Activated CD4-positive, alpha-beta memory T cell treated with anti-CD3 and anti-CD28 coated beads for 36 hours (primary cell): ENCODE results near the gene CCDC43. TPM values are rescaled to one million over a fixed set of nuclear protein-coding genes. Genes with fewer than 3 reads are reported as not detected.
"Not testable (repeated sequence)": the region's sequence is repeated elsewhere in the genome, so short reads cannot be mapped to it uniquely, and the experiment has no call there.

Source experiments
- CTCF ChIA-PET: fragments of 350-600 bp; sonication (Branson Sonifier 250); formaldehyde crosslinking; loops from one replicate; lab custom pipeline; 2021; ENCODE audit warnings: antibody characterized with exemption, inconsistent platforms; lab: Charles Lee
- POLR2A ChIA-PET: fragments of 350-600 bp; sonication (Branson Sonifier 250); formaldehyde crosslinking; loops from one replicate; lab custom pipeline; 2021; ENCODE audit warnings: antibody characterized with exemption; lab: Charles Lee
- DNase-seq: peaks from one replicate; pipeline ENCODE4 v3.0.0-alpha.2; 2020
- H3K27ac Mint-ChIP-seq: one replicate; pipeline ENCODE4 v1.8.0; 2021; ENCODE audit warnings: mixed read lengths
- H3K27me3 Mint-ChIP-seq: one replicate; pipeline ENCODE4 v1.8.0; 2021; ENCODE audit warnings: mixed read lengths
- H3K36me3 Mint-ChIP-seq: one replicate; pipeline ENCODE4 v1.8.0; 2021; ENCODE audit warnings: mixed read lengths
- H3K4me1 Mint-ChIP-seq: one replicate; pipeline ENCODE4 v1.8.0; 2021; ENCODE audit warnings: low read depth, mixed read lengths
- H3K4me3 Mint-ChIP-seq: one replicate; pipeline ENCODE4 v1.8.0; 2021; ENCODE audit warnings: mild to moderate bottlenecking, mixed read lengths
- H3K9me3 Mint-ChIP-seq: one replicate; pipeline ENCODE4 v1.8.0; 2021; ENCODE audit warnings: mixed read lengths
- intact Hi-C: fragments of 100-400 bp; cut with micrococcal nuclease; formaldehyde crosslinking; loops from one replicate; pipeline ENCODE4 v1.15.1; 2023
- total RNA-seq, 2 experiments: library from RNA; stranded (reverse); gene quantifications; one replicate each; pipeline ENCODE4 v1.2.3, GENCODE V29; 2021

The CCDC43 gene, protein sequence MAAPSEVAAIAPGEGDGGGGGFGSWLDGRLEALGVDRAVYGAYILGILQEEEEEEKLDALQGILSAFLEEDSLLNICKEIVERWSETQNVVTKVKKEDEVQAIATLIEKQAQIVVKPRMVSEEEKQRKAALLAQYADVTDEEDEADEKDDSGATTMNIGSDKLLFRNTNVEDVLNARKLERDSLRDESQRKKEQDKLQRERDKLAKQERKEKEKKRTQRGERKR
- total RNA-seq = 10 to 100 TPM; 26.4 to 27.7 TPM

DNA sequence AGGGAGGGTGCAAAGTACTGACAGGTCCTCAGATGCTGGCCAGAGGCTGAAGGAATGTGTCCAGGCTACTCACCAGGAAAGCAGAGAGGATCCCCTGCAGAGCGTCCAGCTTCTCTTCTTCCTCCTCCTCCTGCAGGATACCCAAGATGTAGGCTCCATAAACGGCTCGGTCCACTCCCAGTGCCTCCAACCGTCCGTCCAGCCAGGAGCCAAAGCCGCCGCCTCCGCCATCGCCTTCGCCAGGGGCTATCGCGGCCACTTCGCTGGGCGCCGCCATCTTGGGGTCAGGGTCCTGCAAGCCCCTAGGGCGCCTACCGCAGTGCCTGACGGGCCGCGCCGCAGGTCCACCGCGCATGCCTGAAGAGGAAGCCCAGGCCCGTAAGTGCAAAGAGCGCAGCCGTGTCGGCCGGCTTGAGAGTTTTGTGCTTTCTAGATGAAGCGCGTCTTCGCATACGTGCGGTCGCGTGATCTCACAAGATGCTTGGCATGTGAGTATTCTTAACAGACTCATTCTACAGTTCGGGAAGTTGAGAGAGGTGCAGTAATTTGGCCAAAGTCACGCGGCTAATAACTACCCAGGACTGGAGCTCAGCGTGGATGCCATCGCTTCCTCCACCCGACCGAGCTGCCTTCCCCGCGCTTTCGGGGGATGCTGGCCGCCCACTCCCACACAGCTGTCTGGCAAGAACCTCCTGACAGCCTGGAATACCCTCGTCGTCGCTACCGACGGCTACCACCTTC, at the start of gene CCDC43:
Gene CCDC43, minus strand, starts transcription at position 300 of the 741 bp plus-strand sequence. Its CDS starts 23 bp downstream, at position 277.
- H3K27ac Mint-ChIP-seq = peak within 1 kb of the TSS; percentile 91
- H3K4me1 Mint-ChIP-seq = peaks cover 28% of the 10 kb centered on the region
- no peaks in the 10 kb centered on the region for H3K27me3 Mint-ChIP-seq
- intact Hi-C loops = loop anchor here (1.0 kb wide), 1 partner anchor 19 kb away; the partner anchor contains the start of gene DBF4B
- H3K36me3 Mint-ChIP-seq = peaks cover 2% of the 10 kb centered on the region
- CTCF ChIA-PET = interaction anchor here (1.1 to 2.9 kb wide), 2 partner anchors 19 to 156 kb away, joined by 3 to 10 read pairs; partner anchors contain the start of gene DBF4B
- peak; percentile 95 for DNase-seq
- peak within 1 kb of the TSS; percentile 99 for H3K4me3 Mint-ChIP-seq
- no peaks in the 10 kb centered on the region for H3K9me3 Mint-ChIP-seq
- POLR2A ChIA-PET = interaction anchor here (0.8 to 2.0 kb wide), 3 partner anchors 19 to 209 kb away, joined by 3 to 8 read pairs (median 4); partner anchors contain the start of genes DBF4B, EFTUD2 and GPATCH8

DNA sequence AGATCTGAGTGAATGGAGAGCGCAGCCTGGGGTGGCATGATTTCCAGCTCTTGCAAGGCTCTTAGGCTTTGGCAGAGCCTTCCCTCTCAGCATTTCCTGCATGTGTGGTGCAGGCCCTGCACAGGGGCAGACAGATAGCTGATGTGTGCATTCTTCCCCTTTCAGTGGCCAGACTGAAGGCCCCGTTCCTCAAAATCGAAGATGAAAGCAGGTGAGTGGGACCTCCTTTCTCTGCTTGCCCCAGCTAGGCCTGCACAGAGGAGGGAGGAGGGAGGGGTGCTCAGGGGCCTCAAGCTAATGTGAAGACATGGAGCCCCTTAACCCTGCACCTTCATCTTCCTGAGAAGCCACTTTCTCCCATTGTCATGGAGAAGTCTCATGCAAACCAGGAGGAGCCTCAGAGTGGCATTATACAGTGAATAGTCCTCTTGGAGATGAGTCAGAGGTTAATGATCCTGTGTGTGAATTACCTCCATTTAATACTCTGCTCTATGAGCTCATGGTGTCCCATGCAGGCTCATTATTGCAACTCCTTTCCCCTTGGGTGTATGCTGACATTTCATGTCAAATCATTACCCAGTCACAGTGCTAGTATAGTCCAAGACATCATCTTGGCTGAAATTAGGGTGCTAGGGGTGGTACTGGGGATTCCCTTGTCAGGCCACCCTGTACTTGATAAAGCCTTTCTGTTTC, 48.8 kb upstream of the CCDC43 start:
- Mint-ChIP-seq H3K9me3 (no peaks in the 10 kb centered on the region), H3K36me3 (peaks cover 7% of the 10 kb centered on the region), H3K27ac (no peak overlapping the region), H3K4me3 (no peak overlapping the region), H3K4me1 (no peaks in the 10 kb centered on the region), H3K27me3 (no peaks in the 10 kb centered on the region)
- CTCF ChIA-PET = interaction anchor here (1.4 kb wide), 1 partner anchor 204 kb away, joined by 3 read pairs; no protein-coding TSS in a partner anchor
- POLR2A ChIA-PET = no interaction called here
- no peak for DNase-seq
- intact Hi-C loops = no loop called here

DNA sequence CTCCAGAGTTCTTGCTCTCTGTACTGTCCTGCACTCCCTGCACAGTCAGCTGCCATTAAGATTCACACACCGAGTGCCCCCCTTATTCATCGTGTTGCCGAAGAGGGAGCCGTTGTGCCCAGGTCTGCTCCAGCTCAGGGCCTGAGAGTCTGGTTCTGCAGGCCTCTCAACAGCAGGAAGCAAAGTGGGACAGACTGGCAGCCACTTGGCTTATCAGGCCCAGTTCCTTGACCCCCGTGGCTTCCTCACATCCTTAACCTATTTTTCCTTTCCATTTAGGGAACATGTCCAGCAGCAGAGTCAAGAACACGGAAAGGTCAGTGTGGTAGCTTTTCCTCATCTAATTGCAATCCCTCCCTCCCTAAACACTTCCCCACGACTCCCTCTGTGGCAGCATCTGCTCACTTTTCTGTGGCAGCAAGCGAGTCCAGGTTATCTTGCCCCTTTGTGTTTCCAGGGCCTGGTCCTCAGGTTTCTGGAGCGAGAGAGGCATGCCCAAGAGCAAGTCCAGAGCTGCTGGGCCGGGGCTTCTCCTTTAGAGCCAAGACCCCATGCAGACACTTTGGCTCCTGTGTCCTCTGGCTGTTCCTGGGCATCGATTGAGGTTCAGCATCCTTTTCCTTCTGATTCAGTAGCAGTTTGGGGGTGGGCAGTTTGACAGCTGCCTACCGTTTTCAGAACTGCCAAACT, 47.1 kb upstream of the CCDC43 start:
- H3K27ac Mint-ChIP-seq = no peak overlapping the region
- no peak overlapping the region for H3K4me3 Mint-ChIP-seq
- no peaks in the 10 kb centered on the region for H3K4me1 Mint-ChIP-seq
- no peaks in the 10 kb centered on the region for H3K27me3 Mint-ChIP-seq
- POLR2A ChIA-PET = no interaction called here
- no peak for DNase-seq
- H3K9me3 Mint-ChIP-seq = no peaks in the 10 kb centered on the region
- H3K36me3 Mint-ChIP-seq = peaks cover 7% of the 10 kb centered on the region
- intact Hi-C loops = no loop called here
- CTCF ChIA-PET = interaction anchor here (0.7 to 1.4 kb wide), 2 partner anchors 203 to 274 kb away, joined by 3 read pairs; no protein-coding TSS in a partner anchor

DNA sequence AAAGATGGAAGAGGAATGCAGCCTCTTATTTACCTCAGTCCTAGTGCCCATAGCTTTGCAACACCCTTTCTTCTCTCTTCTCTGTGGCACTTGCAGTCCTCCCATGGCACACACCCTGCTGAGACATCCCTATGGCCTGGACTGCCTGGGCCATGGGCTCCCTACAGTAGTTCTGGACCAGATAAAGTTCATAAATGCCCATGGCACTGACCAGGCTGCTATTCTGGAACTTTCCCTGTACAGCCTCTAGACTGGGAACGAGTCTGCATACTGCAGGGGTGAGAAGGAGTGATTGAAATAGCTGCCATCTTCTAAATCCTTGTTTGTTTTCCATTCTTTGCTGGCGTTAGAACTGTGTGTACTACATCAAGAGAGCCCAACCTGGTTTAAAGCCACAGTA, 44.7 kb upstream of the CCDC43 start:
- ChIA-PET POLR2A (no interaction called here), CTCF (no interaction called here)
- Mint-ChIP-seq H3K27ac (no peak overlapping the region), H3K36me3 (peaks cover 7% of the 10 kb centered on the region), H3K27me3 (no peaks in the 10 kb centered on the region), H3K4me3 (no peak overlapping the region), H3K9me3 (no peaks in the 10 kb centered on the region), H3K4me1 (no peaks in the 10 kb centered on the region)
- no peak for DNase-seq
- intact Hi-C loops = no loop called here

DNA sequence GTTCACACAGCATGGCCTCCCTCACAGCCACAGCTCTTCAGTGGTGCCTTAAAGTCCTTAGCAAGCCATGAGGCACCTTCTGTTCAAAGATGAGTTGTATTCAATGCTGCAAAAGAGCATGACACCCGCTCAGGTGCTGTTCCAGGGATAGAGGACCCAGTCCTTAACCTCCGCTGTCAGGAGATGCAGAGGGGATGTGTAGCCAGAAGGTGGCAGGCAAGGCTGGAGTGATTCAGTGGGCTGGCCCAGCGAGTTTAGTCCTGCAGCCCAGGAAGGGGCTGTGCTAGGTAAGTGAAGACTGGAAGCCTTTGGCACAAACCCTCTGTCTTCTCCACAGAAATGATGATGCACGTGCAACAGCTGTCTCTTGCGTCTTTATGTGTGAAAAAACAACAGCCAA, 44.2 kb upstream of the CCDC43 start:
- Mint-ChIP-seq H3K36me3 (peaks cover 7% of the 10 kb centered on the region), H3K9me3 (no peaks in the 10 kb centered on the region), H3K4me3 (no peak overlapping the region), H3K27ac (no peak overlapping the region), H3K27me3 (no peaks in the 10 kb centered on the region), H3K4me1 (no peaks in the 10 kb centered on the region)
- DNase-seq = no peak
- intact Hi-C loops = no loop called here
- ChIA-PET POLR2A (no interaction called here), CTCF (no interaction called here)

DNA sequence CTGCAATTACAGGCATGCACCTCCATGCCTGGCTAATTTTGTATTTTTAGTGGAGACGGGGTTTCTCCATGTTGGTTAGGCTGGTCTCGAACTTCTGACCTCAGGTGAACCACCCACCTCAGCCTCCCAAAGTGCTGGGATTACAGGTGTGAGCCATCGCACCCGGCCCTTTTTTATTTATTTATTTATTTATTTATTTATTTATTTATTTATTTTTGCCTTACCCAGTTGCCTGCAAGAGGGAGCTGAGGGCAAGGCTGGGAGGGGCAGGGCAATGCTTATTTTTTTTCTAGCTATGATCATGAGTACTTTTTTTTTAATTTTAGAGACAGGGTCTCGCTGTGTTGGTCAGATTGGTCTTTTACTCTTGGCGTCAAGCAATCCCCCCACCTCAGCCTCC, 36.5 kb upstream of the CCDC43 start:
- POLR2A ChIA-PET, H3K9me3 Mint-ChIP-seq, DNase-seq, intact Hi-C loops, H3K4me1 Mint-ChIP-seq, CTCF ChIA-PET, H3K27me3 Mint-ChIP-seq, H3K27ac Mint-ChIP-seq, H3K4me3 Mint-ChIP-seq: not testable (repeated sequence)
- peaks cover 15% of the 10 kb centered on the region for H3K36me3 Mint-ChIP-seq

DNA sequence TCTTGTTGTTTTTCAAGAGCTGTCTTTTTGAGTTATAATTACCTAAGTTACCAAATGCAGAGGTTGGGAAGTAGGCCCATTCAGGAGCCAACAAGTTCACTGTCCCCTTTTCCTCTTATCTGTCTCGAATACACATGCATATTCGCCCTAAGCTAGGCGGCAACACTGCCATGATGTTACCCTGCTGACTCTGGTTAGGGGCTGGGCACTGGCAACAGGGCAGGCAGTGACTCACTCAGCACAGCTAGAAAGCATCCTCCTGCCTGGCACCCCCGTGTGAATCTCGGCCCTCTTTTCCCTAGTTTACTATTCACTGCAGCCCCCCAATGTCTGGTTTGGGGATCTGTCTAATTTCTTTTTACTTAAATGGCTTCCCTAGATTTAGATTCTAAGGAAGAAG, 32.7 kb upstream of the CCDC43 start:
- intact Hi-C loops = no loop called here
- no peak overlapping the region for H3K4me3 Mint-ChIP-seq
- no peaks in the 10 kb centered on the region for H3K9me3 Mint-ChIP-seq
- no peaks in the 10 kb centered on the region for H3K4me1 Mint-ChIP-seq
- H3K27ac Mint-ChIP-seq = no peak overlapping the region
- peaks cover 15% of the 10 kb centered on the region for H3K36me3 Mint-ChIP-seq
- ChIA-PET POLR2A (no interaction called here), CTCF (no interaction called here)
- no peaks in the 10 kb centered on the region for H3K27me3 Mint-ChIP-seq
- DNase-seq = no peak

DNA sequence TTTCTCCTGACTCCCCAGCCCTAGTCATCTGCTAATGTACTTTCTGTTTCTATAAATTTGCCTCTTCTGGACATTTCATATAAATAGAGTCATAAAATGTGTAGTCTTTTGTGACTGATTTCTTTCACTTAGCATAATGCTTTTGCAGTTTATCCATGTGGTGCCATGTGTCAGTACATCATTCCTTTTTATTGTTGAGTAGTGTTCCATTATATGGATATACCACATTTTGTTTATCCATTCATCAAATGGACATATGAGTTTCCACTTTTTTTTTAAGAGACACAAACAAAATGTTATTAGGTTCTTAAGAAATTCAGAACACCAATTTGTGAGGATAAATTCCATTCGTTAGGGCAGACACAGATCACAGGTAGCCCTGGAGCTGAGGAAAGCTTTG, 29.9 kb upstream of the CCDC43 start:
- Mint-ChIP-seq H3K4me3 (no peak overlapping the region), H3K27me3 (no peaks in the 10 kb centered on the region), H3K36me3 (peaks cover 12% of the 10 kb centered on the region), H3K4me1 (no peaks in the 10 kb centered on the region), H3K9me3 (no peaks in the 10 kb centered on the region), H3K27ac (no peak overlapping the region)
- CTCF ChIA-PET = interaction anchor here (0.6 kb wide), 1 partner anchor 93 kb away, joined by 3 read pairs; no protein-coding TSS in a partner anchor
- DNase-seq = no peak
- POLR2A ChIA-PET = no interaction called here
- intact Hi-C loops = no loop called here

DNA sequence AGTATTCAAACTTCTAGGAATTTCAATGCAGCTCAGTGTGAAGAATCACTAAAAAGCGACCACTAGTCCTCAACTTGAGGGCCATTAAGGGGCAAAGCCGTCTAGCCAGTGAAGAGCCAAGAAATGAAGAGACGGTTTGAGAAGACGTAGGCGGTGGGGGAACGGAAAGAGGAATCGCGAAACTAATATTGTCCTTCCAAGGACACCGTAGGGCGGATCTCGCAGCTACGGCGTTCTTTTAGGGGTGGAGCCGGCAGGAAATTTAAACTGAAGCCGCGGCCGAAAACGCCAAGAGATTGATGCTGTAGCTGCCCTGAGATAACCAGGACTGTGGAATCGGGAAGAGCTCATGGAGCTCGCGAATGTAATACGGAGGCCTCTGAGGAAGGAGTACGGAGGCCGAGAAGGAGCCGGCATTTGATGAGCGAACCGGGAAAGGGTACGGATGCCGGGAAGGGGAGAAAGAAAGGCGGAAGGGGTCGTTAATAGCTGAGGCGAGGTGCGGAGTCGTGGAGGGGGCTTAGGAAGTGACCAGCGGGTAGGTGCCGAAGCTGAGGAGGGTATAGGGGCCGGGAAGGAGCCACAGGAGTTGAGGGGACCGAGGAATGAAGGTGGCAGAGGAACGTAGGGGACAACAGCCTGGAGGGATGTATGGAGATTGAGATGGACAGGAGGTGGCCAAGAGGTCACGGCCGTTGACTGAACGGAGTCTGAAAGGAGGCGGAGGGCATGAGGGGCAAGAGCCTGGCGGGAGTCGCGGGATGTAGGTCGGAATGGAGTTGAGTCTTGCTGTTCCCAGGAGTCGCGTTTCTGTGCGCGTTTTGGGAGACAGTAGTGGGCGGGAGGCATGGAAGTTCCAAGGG, 19.1 kb upstream of the CCDC43 start, which contains the start of gene DBF4B:
Gene DBF4B, plus strand, starts transcription at position 265 of the 863 bp plus-strand sequence. Its CDS starts 156 bp downstream, at position 421.
- H3K27me3 Mint-ChIP-seq = peaks cover 4% of the 10 kb centered on the region
- H3K4me3 Mint-ChIP-seq = no peak within 1 kb of the TSS
- no peaks in the 10 kb centered on the region for H3K36me3 Mint-ChIP-seq
- ChIA-PET POLR2A (interaction anchor here (1.1 to 1.2 kb wide), 4 partner anchors 10 to 353 kb away, joined by 3 to 8 read pairs (median 3); partner anchors contain the start of genes CCDC43 and NMT1), CTCF (interaction anchor here (0.6 to 2.3 kb wide), 6 partner anchors 18 to 175 kb away, joined by 3 to 10 read pairs (median 4); partner anchors contain the start of gene CCDC43)
- H3K4me1 Mint-ChIP-seq = peaks cover 5% of the 10 kb centered on the region
- intact Hi-C loops = loop anchor here (1.0 kb wide), 2 partner anchors 19 to 191 kb away; partner anchors contain the start of genes CCDC43 and EFTUD2
- DNase-seq = peak; percentile 89
- H3K9me3 Mint-ChIP-seq = no peaks in the 10 kb centered on the region
- no peak within 1 kb of the TSS for H3K27ac Mint-ChIP-seq

DNA sequence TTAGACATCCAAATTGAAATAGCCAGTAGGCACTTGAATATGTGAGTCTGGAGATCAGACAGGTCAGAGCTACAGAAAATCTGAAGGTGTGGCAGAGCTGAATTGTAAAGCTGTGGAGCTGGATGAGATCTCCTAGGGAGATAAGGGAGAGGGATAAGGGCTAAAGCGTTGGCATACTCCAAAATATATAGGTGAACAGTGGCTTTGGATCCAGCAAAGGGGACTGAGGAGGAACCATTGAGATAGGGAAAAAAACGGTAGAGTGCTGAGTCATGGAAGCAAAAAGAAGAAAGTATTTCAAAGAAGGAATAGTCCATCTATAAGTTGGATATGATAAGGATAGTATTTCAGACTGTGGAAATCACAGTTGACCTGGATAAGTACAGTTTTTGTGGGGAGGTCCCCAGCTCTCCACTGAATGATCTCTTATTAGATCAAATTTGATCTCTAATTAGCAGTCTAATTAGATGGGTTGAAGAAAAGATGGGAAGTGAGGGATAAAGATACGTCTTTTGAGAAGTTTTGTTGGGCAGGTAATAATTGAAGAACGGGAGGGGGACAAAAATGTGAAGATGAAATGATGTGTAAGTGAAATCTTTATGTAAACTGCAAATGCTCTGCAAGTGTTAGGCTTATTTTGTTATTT, 18.3 kb upstream of the CCDC43 start:
- DNase-seq = no peak
- CTCF ChIA-PET = interaction anchor here (0.8 to 2.3 kb wide), 5 partner anchors 18 to 174 kb away, joined by 3 to 10 read pairs (median 4); partner anchors contain the start of gene CCDC43
- POLR2A ChIA-PET = interaction anchor here (1.1 to 1.4 kb wide), 5 partner anchors 10 to 353 kb away, joined by 3 to 8 read pairs (median 3); partner anchors contain the start of genes CCDC43 and NMT1

More for the DNA sequence above, 18.3 kb upstream of the CCDC43 start:
- no peaks in the 10 kb centered on the region for H3K9me3 Mint-ChIP-seq
- intact Hi-C loops = loop anchor here (1.0 kb wide), 2 partner anchors 19 to 191 kb away; partner anchors contain the start of genes CCDC43 and EFTUD2
- no peaks in the 10 kb centered on the region for H3K36me3 Mint-ChIP-seq
- peaks cover 5% of the 10 kb centered on the region for H3K4me1 Mint-ChIP-seq
- peaks cover 4% of the 10 kb centered on the region for H3K27me3 Mint-ChIP-seq
- no peak overlapping the region for H3K4me3 Mint-ChIP-seq
- H3K27ac Mint-ChIP-seq = no peak overlapping the region
